Left ventricle myocardium inferior (tissue), 1 donor: ENCODE measurements around the gene CDCA5. TPM values are rescaled to one million over a fixed set of nuclear protein-coding genes. Genes with fewer than 3 reads are reported as not detected.
"Not testable (repeated sequence)": the region's sequence is repeated elsewhere in the genome, so short reads cannot be mapped to it uniquely, and the experiment has no call there.

ENCODE experiments used
- DNase-seq: peaks from one replicate; pipeline ENCODE4 v3.0.0-alpha.2; 2020
- H3K27ac ChIP-seq: fragments of 200-600 bp; replicated peaks from 2 replicates; pipeline ENCODE4 v1.8.0; 2021
- H3K27me3 ChIP-seq: fragments of 200-600 bp; 2 replicates; pipeline ENCODE4 v1.8.0; 2021; ENCODE audit warnings: low read depth
- H3K36me3 ChIP-seq: fragments of 200-600 bp; 2 replicates; pipeline ENCODE4 v1.8.0; 2021
- H3K4me1 ChIP-seq: fragments of 200-600 bp; 2 replicates; pipeline ENCODE4 v1.8.0; 2021
- H3K4me3 ChIP-seq: fragments of 200-600 bp; 2 replicates; pipeline ENCODE4 v1.8.0; 2021; ENCODE audit warnings: mild to moderate bottlenecking, moderate library complexity
- H3K9me3 ChIP-seq: fragments of 200-600 bp; replicated peaks from 2 replicates; pipeline ENCODE4 v1.8.0; 2021
- CTCF ChIP-seq: fragments of 200-600 bp; IDR thresholded peaks from 2 replicates; pipeline ENCODE4 v1.8.0; 2021; ENCODE audit warnings: antibody characterized with exemption, mild to moderate bottlenecking, borderline replicate concordance
- intact Hi-C: fragments of 100-400 bp; cut with micrococcal nuclease; formaldehyde crosslinking; loops from one replicate; pipeline ENCODE4 v1.11.0; 2022
- total RNA-seq: library from RNA; stranded (reverse); fragmentation: NEBNext Ultra II Directional; extraction: Animal tissue kit (Norgen Biotek cat#: 25700); gene quantifications from one replicate; pipeline ENCODE4 v1.2.1, GENCODE V29; 2021
- donor health status: DM: no; HTN: yes; CAD: no; lungs with severe emphysema.

The CDCA5 gene
- total RNA-seq, 1 donor from 2014 or later = 1.3 TPM

DNA sequence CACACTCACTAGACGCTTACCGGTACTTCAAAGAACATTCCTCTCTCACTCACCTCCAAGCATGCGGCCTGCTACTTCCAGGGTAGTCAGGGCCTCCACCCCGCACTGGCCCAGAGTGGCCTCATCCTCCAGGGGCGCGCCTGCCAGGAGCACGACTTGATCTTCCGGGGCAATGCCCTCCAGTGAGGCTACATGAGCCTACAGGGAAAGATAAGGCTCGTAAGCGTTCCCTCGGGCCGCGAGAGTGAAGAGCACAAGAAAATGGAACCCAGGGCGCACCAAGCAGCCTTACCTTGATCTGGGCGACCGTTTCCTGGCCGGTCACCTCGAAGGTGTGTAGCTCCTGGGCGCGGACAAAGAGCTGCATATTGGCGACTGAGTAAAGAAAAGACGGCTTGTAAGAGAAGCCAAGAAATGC lies 37.6 kb upstream of the CDCA5 start:
- Histone ChIP-seq H3K4me1 (peaks cover 54% of the 10 kb centered on the region), H3K4me3 (peak overlapping the region; percentile 92), H3K27ac (peak overlapping the region; percentile 92), H3K27me3 (no peaks in the 10 kb centered on the region), H3K9me3 (no peaks in the 10 kb centered on the region), H3K36me3 (peaks cover 58% of the 10 kb centered on the region)
- peak; percentile 17 for DNase-seq
- no peak for TF ChIP-seq CTCF
- intact Hi-C loops = no loop called here

- H3K27ac ChIP-seq = peak overlapping the region; percentile 92
- peak overlapping the region; percentile 92 for H3K4me3 ChIP-seq
- TF ChIP-seq CTCF = no peak
- peaks cover 60% of the 10 kb centered on the region for H3K4me1 ChIP-seq
- no peaks in the 10 kb centered on the region for H3K27me3 ChIP-seq
- intact Hi-C loops = no loop called here
- DNase-seq = no peak
- peaks cover 54% of the 10 kb centered on the region for H3K36me3 ChIP-seq
- no peaks in the 10 kb centered on the region for H3K9me3 ChIP-seq
Measured at GRCh38 chr11:65120831-65121230, 37.0 kb upstream of the CDCA5 start.

GRCh38 chr11:65119670-65119995 lies 35.8 kb upstream of the CDCA5 start:
- intact Hi-C loops = no loop called here
- H3K9me3 ChIP-seq = no peaks in the 10 kb centered on the region
- peaks cover 54% of the 10 kb centered on the region for H3K36me3 ChIP-seq
- no peak overlapping the region for H3K27ac ChIP-seq
- no peak for TF ChIP-seq CTCF
- H3K4me3 ChIP-seq = no peak overlapping the region
- H3K4me1 ChIP-seq = peaks cover 70% of the 10 kb centered on the region
- no peak for DNase-seq
- H3K27me3 ChIP-seq = no peaks in the 10 kb centered on the region

- H3K4me3 ChIP-seq, intact Hi-C loops, H3K27me3 ChIP-seq, DNase-seq, H3K9me3 ChIP-seq: not testable (repeated sequence)
- Histone ChIP-seq H3K27ac (peak overlapping the region; percentile 9), H3K4me1 (peaks cover 73% of the 10 kb centered on the region), H3K36me3 (peaks cover 49% of the 10 kb centered on the region)
Measured at GRCh38 chr11:65118891-65119669, 35.2 kb upstream of the CDCA5 start.

GRCh38 chr11:65118097-65118837 lies 34.4 kb upstream of the CDCA5 start:
- H3K36me3 ChIP-seq = peaks cover 47% of the 10 kb centered on the region

More at GRCh38 chr11:65118097-65118837, 34.4 kb upstream of the CDCA5 start:
- Histone ChIP-seq H3K4me3 (peak overlapping the region; percentile 96), H3K27ac (peak overlapping the region; percentile 89), H3K4me1 (peaks cover 77% of the 10 kb centered on the region), H3K9me3 (no peaks in the 10 kb centered on the region), H3K27me3 (no peaks in the 10 kb centered on the region)
- intact Hi-C loops = no loop called here
- peak; percentile 44 for TF ChIP-seq CTCF
- no peak for DNase-seq
